Pons (tissue), 1 donor: ENCODE results near the gene TMEFF1.
"Not testable (repeated sequence)": the region's sequence is repeated elsewhere in the genome, so short reads cannot be mapped to it uniquely, and the experiment has no call there.

ENCODE experiments used
- DNase-seq: peaks from one replicate; pipeline ENCODE4 v3.0.0-alpha.2; 2016; ENCODE audit warnings: low spot score

TMEFF1 gene, protein sequence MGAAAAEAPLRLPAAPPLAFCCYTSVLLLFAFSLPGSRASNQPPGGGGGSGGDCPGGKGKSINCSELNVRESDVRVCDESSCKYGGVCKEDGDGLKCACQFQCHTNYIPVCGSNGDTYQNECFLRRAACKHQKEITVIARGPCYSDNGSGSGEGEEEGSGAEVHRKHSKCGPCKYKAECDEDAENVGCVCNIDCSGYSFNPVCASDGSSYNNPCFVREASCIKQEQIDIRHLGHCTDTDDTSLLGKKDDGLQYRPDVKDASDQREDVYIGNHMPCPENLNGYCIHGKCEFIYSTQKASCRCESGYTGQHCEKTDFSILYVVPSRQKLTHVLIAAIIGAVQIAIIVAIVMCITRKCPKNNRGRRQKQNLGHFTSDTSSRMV

DNA sequence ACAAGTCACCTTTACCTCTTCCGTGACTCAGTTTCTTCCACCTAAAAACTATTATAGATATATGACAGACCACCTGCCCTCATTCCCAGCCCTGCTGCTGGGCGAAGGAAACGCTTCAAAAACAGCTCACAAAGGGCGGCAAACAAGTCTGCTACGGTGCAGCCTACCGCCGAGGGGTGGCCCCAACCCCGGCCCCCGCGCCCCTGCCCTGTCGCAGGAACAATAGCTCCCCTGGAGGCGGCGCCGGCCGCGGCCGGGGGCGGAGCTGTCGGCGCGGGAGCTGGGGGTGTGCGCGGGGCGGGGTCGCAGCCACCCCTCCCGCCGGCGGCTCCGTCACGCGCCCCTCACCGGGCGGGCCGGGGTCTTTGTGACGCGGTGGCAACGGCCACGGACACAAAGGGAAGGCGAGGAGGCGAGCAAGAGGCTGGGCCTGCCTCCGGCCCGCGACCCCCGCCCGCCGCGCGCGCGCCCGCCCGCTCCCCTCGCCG is at the start of gene TMEFF1:
Gene TMEFF1 (plus strand): TSS at position 362 of the 488 bp plus-strand sequence. CDS start 396 bp downstream, outside the sequence.
- DNase-seq: peak; percentile 72

GRCh38 chr9:100425758-100426157 is 47.2 kb upstream of the TMEFF1 start:
- no peak for DNase-seq

GRCh38 chr9:100426189-100426529 is 46.8 kb upstream of the TMEFF1 start:
- DNase-seq: no peak

GRCh38 chr9:100426530-100427365 is 46.2 kb upstream of the TMEFF1 start, which contains the start of gene MSANTD3:
Gene MSANTD3, plus strand, starts transcription at chr9:100427143. Its CDS starts 14,796 bp downstream, at chr9:100441939.
- peak; percentile 56 for DNase-seq

- DNase-seq: peak; percentile 60
Measured at GRCh38 chr9:100427366-100428263, 45.3 kb upstream of the TMEFF1 start.

DNA sequence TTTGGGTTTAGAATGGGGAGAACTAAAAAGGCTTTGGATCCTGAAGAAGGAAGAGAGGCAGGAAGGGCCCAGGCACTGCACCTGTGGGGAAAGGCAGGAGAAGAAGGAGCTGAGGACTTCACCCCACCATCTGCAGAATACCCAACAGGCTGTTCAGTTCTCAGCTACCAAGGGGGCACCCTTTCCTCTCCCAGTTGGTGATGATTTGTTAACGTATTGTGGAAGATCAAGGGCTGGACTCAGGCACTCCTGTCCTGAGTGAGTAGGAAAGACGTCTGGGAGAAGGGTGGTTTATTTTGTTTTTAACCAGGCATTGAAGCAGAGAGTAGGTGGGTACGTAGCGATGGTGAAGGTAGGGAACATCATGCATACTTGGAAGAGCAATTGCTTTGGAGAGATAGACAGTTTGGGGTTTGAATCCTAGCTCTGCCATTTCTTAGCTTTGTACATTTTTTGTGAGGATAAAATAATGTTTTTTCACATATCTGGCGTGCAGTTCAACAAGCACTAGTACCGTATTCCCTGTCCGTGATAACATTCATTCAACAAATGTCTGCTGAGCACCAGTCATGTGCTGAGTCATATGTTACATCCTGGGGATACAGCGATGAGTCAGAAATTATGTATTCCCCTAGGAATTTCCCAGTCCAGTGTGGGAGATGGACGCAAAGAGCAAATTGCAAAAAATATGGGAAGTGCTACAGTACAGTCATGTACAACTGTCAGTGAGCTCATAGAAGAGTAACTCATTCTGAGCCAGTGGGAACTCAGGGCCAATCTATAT is 43.9 kb upstream of the TMEFF1 start:
- DNase-seq: peak; percentile 51

- no peak for DNase-seq
Measured at GRCh38 chr9:100430286-100430940, 42.5 kb upstream of the TMEFF1 start.

DNA sequence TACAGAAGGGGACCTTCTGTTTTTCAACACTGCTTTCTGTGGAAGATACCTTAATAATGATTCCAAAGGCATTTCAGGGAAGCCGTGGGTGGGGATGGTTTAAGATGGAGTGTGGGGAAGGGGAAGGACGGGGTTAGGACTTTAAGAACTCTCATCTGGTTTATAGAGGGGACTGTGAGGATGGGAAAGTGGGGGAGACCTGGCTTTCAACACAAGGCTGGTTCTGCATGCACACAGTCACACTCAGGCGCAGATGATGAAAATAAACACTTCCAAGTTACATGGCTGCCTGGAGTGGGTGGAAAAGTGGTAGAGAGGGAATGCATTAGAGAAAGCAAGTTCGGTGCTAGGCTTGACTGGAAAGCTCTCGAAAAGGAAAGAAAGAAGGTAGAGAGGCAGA is 41.1 kb upstream of the TMEFF1 start:
- DNase-seq: no peak

DNA sequence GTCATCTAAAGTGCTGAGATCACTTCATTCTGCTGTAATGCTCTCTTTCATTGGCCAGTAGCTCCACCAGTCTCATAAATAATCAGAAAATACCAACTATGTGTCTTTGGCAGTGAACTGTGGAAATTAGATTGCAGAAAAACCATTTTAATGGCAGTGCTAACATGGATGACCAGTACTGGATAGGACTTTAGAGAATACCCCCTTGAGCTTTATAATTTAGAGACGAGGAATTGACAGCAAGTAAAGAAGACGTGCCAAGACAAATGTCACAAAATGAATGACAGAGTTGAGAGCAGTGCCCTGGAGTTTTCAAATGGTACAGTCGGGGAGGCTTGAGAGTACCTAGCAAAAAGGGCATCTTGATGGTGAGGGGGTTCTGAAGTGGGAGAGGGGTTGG is 40.2 kb upstream of the TMEFF1 start:
- no peak for DNase-seq

DNA sequence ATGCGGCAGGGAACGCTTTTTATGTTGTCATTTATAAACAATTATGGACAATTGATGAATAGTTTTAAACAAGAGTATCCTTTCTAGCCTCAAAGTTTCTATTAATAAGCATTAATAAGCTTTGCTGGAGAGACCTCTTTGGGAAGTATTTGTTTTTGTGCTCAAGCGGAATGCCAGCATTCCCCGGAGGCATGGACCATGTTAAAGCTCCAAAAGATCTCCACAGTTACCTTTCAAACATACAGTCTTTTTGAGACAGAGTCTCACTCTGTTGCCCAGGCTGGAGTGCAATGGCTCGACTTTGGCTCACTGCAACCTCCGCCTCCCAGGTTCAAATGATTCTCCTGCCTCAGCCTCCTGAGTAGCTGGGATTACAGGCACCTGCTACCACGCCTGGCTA is 36.4 kb upstream of the TMEFF1 start:
- no peak for DNase-seq

- DNase-seq: peak; percentile 83
Measured at GRCh38 chr9:100437860-100438805, 34.8 kb upstream of the TMEFF1 start.

DNA sequence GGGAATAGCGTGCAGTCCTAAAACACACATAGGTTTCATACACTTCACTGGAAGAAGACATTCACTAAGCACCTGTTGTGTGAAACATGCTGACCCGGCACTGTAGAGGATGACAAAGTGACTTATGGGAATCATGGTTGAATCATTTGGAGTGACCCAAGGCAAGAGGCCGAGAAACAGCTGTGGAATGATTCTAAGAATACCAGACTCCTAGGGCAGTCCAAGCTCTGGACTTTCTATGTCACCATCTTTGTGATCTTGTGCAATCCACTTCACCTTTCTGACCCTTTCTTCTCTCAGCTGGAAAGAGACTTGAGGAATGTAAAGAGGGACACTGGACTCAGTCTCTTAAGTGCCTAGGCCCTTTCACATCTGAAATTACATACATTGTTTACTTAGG is 32.9 kb upstream of the TMEFF1 start:
- DNase-seq: no peak

- DNase-seq: not testable (repeated sequence)
Measured at GRCh38 chr9:100440487-100440886, 32.5 kb upstream of the TMEFF1 start.

GRCh38 chr9:100441911-100442361 is 31.0 kb upstream of the TMEFF1 start:
- DNase-seq: no peak

DNA sequence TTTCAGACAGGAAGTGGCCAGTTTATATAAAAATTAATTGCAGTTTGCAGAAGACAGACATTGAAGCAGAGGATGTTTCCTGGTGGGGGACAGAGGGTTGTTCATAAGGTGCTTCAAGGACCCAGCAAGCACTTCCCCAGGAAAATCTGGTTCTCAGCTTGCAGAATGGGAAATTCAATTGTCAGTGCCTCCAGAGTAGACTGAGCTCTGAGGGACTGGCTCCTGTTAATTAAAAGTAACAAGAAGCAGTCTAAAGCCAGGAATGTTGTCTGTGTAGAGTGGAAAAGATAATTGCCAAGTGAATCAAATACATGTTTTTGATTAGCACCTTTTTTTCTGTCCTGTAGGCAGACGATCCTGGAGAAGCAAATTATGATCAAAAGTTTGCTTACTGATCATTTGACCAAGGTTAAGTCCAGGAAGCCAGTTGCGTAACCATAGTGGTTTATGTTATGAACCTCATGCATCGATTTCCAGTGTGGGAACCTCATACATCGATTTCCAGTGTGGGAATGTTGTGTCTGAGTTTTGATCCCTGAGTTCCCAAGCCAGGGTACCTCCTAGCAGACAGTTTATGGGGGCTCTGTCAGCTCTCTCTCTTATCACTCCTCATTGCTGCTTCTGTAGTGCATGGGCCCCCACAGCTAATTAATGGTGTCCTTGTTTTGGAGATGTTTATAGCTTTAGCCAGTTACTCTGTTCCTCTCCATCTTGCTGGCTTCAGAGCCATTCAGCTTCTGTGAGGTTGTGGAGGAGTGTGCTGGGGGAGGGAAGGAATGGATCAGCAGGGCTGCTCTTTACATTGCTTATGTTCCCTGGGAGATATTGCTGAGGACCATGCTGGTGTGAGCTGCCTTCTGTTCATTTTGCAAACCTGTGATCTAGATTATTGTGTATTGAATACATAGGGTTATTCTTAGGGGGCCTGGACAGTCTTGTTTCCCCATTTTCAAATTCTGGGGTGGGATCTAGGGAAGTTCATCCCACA is 28.9 kb upstream of the TMEFF1 start:
- no peak for DNase-seq

DNA sequence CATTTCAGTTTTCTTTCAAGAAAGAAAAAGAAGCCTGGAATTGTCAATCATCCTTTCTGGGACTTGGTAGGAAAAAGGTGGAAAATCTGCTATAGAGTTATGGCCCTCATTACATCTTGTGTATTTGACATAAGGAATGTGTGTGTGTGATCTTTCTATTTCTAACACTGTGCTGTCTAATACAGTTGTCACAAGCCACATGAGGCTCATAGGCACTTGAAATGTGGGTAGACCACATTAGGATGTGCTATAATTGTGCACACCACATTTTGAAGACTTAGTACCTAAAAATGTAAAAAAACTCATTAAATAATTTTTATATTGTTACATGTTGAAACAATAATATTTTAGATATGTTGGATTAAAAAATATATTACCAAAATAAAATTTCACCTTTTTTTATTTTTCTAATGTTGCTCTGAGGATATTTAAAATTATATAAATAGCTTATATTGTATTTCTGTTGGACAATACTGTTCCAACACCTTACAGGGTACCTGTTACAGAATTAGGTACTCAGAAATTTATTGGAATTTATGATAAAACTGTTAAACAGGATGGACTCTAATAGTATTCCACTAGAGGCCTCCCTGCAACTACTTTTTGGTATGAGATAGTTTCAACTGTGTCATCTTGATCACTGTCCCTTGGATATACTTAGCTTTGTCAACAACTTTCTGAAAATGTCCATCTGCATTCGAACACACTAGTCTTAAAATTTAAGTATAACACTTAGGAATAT is 27.6 kb upstream of the TMEFF1 start:
- DNase-seq: peak; percentile 67

DNA sequence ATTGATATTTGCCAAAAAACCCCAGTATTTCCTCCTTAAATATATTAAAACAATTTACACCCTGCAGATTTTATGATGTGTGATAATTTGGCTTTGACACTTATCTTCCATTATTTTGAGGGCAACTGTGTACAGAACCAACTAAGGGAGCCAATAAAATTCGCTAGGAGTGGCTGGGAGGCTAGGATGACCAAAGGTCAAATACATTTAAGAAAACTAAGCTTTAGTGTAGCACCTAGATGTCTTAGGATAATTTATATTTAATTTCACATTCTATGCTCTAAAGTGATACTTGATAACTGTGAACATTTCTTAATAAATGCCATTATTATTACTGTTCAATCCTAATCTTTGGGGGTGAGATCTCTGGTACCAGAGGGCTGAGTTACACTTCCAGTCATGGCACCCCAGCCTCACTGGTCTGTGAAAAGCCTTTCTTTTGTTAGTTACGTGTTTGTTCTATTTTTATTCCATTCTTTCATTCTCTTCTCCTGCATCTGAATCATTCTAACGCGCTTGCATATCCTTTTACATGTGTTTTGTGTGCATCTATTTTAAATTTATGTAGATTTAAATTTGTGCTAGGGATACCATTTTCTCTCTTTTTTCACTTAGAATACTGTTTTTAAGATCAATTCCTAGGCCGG is 26.9 kb upstream of the TMEFF1 start:
- DNase-seq: no peak
